GM12878 (cell line): ENCODE results near the gene PPP1R10. TPM values are rescaled to one million over a fixed set of nuclear protein-coding genes. Genes with fewer than 3 reads are reported as not detected.

Experiments
- CHD2 ChIP-seq: IDR thresholded peaks from 2 replicates; pipeline ENCODE4 v1.6.1; 2011; ENCODE audit warnings: low read depth, low read length, improper control_type of control experiment, borderline replicate concordance
- ESRRA ChIP-seq: IDR thresholded peaks from 2 replicates; pipeline ENCODE4 v1.6.1; 2012; ENCODE audit warnings: mild to moderate bottlenecking, low read length, improper control_type of control experiment
- FOXK2 ChIP-seq: fragments of 450-650 bp; IDR thresholded peaks from 2 replicates; pipeline ENCODE4 v1.6.1; 2017; ENCODE audit warnings: mild to moderate bottlenecking, moderate library complexity
- MYB ChIP-seq: fragments of 150-350 bp; IDR thresholded peaks from 2 replicates; pipeline ENCODE4 v1.6.1; 2014; ENCODE audit warnings: mild to moderate bottlenecking, low read depth, low read length, borderline replicate concordance
- POU2F2 ChIP-seq: IDR thresholded peaks from 3 replicates; pipeline ENCODE4 v1.6.1; 2011; ENCODE audit warnings: low read depth, mild to moderate bottlenecking, low read length, borderline replicate concordance
- YY1 ChIP-seq: IDR thresholded peaks from 2 replicates; pipeline ENCODE4 v1.6.1; 2011; ENCODE audit warnings: low read depth, mild to moderate bottlenecking, low read length
- ZNF24 ChIP-seq: fragments of 450-650 bp; IDR thresholded peaks from 2 replicates; pipeline ENCODE4 v1.6.1; 2017; ENCODE audit warnings: antibody characterized with exemption, mild to moderate bottlenecking
- polyA plus RNA-seq, 11 experiments: library from polyadenylated mRNA; depleted of rRNA in 4 of 11; unstranded in 6 of 11; stranded (reverse) in 5 of 11; fragments of >200 nt; fragmentation: Nextera tagmentation in 4 of 11; fragmentation: Illumina TruSeq in 1 of 11; extraction: Ambion mirVana in 4 of 11; extraction: Trizol in 1 of 11; gene quantifications; 1 replicate in 1 of 11; 2 replicates in 10 of 11; pipeline versions ENCODE4 v1.2.1 to v1.2.3, GENCODE V29; 2011 to 2016; ENCODE audit warnings: inconsistent platforms in 2 of 11, missing spikeins in 2 of 11, low read depth in 1 of 11
- total RNA-seq, 4 experiments: library from RNA; depleted of rRNA in 3 of 4; stranded (reverse); fragments of >200 nt in 3 of 4; fragmentation: Illumina TruSeq in 1 of 4; extraction: Trizol in 1 of 4; gene quantifications; 2 replicates each; pipeline versions ENCODE4 v1.2.1 to v1.2.3, GENCODE V29; 2013 to 2021
- TF ChIP-seq, protein P1 (sequence below): fragments of 450-650 bp; IDR thresholded peaks from 2 replicates; pipeline ENCODE4 v1.6.1; 2016; ENCODE audit warnings: mild to moderate bottlenecking
- TF ChIP-seq, protein P2 (sequence below): fragments of 450-650 bp; IDR thresholded peaks from 2 replicates; pipeline ENCODE4 v1.6.1; 2017; ENCODE audit warnings: mild to moderate bottlenecking, moderate library complexity
- TF ChIP-seq, protein P3 (sequence below): fragments of 450-650 bp; formaldehyde crosslinking; IDR thresholded peaks from 2 replicates; pipeline ENCODE4 v1.5.0; 2022; ENCODE audit warnings: mild to moderate bottlenecking, missing genetic modification characterization
- TF ChIP-seq, protein P4 (sequence below): IDR thresholded peaks from 2 replicates; pipeline ENCODE4 v1.6.1; 2012; ENCODE audit warnings: improper control_type of control experiment, low read depth, low read length; ENCODE audit not compliant: insufficient replicate concordance
- TF ChIP-seq, protein P5 (sequence below): fragments of 450-650 bp; IDR thresholded peaks from 2 replicates; pipeline ENCODE4 v1.6.1; 2017; ENCODE audit warnings: mild to moderate bottlenecking

The PPP1R10 gene
- total and polyA plus RNA-seq, 10 of the 15 experiments (the other 5 are each of a cell fraction or from before 2014, with no cell fraction given) = 11.3 to 83.8 (median 41.2) TPM

DNA sequence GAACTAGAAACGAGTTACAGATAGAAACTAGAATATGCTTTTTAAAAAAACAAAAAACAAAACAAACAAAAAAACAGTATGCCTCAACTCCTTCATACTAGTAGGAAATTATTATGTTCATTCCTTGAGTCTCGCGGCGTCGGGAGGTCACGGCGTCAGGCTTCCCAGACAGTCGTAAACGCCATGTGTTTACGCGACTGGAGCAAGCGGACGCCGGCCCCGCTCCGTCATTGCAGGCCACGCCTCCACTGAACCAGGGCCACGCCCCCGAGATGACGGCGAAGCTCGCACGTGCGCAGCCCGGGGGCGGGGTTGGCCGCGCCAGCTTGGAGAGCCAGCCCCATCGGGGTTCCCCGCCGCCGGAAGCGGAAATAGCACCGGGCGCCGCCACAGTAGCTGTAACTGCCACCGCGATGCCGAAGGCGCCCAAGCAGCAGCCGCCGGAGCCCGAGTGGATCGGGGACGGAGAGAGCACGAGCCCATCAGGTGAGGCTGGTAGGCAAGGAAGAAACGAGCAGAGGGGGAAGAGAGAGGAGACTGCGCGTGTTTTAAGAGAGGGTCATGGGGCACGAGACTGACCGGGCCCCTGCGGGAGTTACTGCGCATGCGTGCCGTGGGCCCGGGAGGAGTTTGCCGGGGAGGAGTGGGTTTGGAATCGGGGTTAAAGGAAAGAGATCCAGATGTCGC, 45.8 kb downstream of the PPP1R10 start, which contains the start of gene ABCF1 (continued):
- TF ChIP-seq, protein P1, sequence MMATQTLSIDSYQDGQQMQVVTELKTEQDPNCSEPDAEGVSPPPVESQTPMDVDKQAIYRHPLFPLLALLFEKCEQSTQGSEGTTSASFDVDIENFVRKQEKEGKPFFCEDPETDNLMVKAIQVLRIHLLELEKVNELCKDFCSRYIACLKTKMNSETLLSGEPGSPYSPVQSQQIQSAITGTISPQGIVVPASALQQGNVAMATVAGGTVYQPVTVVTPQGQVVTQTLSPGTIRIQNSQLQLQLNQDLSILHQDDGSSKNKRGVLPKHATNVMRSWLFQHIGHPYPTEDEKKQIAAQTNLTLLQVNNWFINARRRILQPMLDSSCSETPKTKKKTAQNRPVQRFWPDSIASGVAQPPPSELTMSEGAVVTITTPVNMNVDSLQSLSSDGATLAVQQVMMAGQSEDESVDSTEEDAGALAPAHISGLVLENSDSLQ = peak; percentile 62
- TF ChIP-seq, protein P2, sequence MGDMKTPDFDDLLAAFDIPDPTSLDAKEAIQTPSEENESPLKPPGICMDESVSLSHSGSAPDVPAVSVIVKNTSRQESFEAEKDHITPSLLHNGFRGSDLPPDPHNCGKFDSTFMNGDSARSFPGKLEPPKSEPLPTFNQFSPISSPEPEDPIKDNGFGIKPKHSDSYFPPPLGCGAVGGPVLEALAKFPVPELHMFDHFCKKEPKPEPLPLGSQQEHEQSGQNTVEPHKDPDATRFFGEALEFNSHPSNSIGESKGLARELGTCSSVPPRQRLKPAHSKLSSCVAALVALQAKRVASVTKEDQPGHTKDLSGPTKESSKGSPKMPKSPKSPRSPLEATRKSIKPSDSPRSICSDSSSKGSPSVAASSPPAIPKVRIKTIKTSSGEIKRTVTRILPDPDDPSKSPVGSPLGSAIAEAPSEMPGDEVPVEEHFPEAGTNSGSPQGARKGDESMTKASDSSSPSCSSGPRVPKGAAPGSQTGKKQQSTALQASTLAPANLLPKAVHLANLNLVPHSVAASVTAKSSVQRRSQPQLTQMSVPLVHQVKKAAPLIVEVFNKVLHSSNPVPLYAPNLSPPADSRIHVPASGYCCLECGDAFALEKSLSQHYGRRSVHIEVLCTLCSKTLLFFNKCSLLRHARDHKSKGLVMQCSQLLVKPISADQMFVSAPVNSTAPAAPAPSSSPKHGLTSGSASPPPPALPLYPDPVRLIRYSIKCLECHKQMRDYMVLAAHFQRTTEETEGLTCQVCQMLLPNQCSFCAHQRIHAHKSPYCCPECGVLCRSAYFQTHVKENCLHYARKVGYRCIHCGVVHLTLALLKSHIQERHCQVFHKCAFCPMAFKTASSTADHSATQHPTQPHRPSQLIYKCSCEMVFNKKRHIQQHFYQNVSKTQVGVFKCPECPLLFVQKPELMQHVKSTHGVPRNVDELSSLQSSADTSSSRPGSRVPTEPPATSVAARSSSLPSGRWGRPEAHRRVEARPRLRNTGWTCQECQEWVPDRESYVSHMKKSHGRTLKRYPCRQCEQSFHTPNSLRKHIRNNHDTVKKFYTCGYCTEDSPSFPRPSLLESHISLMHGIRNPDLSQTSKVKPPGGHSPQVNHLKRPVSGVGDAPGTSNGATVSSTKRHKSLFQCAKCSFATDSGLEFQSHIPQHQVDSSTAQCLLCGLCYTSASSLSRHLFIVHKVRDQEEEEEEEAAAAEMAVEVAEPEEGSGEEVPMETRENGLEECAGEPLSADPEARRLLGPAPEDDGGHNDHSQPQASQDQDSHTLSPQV = no peak
- TF ChIP-seq ZNF24 = no peak
- peak; percentile 79 for TF ChIP-seq YY1
- TF ChIP-seq, protein P3, sequence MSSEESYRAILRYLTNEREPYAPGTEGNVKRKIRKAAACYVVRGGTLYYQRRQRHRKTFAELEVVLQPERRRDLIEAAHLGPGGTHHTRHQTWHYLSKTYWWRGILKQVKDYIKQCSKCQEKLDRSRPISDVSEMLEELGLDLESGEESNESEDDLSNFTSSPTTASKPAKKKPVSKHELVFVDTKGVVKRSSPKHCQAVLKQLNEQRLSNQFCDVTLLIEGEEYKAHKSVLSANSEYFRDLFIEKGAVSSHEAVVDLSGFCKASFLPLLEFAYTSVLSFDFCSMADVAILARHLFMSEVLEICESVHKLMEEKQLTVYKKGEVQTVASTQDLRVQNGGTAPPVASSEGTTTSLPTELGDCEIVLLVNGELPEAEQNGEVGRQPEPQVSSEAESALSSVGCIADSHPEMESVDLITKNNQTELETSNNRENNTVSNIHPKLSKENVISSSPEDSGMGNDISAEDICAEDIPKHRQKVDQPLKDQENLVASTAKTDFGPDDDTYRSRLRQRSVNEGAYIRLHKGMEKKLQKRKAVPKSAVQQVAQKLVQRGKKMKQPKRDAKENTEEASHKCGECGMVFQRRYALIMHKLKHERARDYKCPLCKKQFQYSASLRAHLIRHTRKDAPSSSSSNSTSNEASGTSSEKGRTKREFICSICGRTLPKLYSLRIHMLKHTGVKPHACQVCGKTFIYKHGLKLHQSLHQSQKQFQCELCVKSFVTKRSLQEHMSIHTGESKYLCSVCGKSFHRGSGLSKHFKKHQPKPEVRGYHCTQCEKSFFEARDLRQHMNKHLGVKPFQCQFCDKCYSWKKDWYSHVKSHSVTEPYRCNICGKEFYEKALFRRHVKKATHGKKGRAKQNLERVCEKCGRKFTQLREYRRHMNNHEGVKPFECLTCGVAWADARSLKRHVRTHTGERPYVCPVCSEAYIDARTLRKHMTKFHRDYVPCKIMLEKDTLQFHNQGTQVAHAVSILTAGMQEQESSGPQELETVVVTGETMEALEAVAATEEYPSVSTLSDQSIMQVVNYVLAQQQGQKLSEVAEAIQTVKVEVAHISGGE (CRISPR knock-in tag) = no peak
- TF ChIP-seq ESRRA = no peak
- TF ChIP-seq, protein P4, sequence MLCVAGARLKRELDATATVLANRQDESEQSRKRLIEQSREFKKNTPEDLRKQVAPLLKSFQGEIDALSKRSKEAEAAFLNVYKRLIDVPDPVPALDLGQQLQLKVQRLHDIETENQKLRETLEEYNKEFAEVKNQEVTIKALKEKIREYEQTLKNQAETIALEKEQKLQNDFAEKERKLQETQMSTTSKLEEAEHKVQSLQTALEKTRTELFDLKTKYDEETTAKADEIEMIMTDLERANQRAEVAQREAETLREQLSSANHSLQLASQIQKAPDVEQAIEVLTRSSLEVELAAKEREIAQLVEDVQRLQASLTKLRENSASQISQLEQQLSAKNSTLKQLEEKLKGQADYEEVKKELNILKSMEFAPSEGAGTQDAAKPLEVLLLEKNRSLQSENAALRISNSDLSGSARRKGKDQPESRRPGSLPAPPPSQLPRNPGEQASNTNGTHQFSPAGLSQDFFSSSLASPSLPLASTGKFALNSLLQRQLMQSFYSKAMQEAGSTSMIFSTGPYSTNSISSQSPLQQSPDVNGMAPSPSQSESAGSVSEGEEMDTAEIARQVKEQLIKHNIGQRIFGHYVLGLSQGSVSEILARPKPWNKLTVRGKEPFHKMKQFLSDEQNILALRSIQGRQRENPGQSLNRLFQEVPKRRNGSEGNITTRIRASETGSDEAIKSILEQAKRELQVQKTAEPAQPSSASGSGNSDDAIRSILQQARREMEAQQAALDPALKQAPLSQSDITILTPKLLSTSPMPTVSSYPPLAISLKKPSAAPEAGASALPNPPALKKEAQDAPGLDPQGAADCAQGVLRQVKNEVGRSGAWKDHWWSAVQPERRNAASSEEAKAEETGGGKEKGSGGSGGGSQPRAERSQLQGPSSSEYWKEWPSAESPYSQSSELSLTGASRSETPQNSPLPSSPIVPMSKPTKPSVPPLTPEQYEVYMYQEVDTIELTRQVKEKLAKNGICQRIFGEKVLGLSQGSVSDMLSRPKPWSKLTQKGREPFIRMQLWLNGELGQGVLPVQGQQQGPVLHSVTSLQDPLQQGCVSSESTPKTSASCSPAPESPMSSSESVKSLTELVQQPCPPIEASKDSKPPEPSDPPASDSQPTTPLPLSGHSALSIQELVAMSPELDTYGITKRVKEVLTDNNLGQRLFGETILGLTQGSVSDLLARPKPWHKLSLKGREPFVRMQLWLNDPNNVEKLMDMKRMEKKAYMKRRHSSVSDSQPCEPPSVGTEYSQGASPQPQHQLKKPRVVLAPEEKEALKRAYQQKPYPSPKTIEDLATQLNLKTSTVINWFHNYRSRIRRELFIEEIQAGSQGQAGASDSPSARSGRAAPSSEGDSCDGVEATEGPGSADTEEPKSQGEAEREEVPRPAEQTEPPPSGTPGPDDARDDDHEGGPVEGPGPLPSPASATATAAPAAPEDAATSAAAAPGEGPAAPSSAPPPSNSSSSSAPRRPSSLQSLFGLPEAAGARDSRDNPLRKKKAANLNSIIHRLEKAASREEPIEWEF = no peak
- peak; percentile 69 for TF ChIP-seq CHD2
- TF ChIP-seq MYB = peak; percentile 69; the same call in 1 of the 2 replicates
- TF ChIP-seq, protein P5, sequence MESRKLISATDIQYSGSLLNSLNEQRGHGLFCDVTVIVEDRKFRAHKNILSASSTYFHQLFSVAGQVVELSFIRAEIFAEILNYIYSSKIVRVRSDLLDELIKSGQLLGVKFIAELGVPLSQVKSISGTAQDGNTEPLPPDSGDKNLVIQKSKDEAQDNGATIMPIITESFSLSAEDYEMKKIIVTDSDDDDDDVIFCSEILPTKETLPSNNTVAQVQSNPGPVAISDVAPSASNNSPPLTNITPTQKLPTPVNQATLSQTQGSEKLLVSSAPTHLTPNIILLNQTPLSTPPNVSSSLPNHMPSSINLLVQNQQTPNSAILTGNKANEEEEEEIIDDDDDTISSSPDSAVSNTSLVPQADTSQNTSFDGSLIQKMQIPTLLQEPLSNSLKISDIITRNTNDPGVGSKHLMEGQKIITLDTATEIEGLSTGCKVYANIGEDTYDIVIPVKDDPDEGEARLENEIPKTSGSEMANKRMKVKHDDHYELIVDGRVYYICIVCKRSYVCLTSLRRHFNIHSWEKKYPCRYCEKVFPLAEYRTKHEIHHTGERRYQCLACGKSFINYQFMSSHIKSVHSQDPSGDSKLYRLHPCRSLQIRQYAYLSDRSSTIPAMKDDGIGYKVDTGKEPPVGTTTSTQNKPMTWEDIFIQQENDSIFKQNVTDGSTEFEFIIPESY = no peak
- TF ChIP-seq FOXK2 = peak; percentile 45
- TF ChIP-seq POU2F2 = peak; percentile 77; the same call in 2 of the 3 replicates
